Fibroblast of mammary gland (primary cell): ENCODE data around the gene GBX2.

Source experiments
- DNase-seq: peaks from one replicate; pipeline ENCODE4 v3.0.0-alpha.2; 2010; ENCODE audit warnings: low read depth
- H3K4me3 ChIP-seq: 2 replicates; pipeline ENCODE4 v1.5.1; 2011; ENCODE audit warnings: low read depth, mild to moderate bottlenecking, low read length, moderate library complexity; ENCODE audit not compliant: control insufficient read depth
- CTCF ChIP-seq: conservative IDR thresholded peaks from 2 replicates; pipeline ENCODE4 v1.5.1; 2011; ENCODE audit warnings: low read depth, low read length, inconsistent platforms; ENCODE audit not compliant: control insufficient read depth, insufficient read depth

Gene GBX2

GRCh38 chr2:236120141-236120601 is 48.0 kb downstream of the GBX2 start:
- H3K4me3 ChIP-seq, result no peak overlapping the region
- no peak for DNase-seq
- TF ChIP-seq CTCF, result no peak

- H3K4me3 ChIP-seq, result no peak overlapping the region
- no peak for TF ChIP-seq CTCF
- DNase-seq, result no peak
Measured at GRCh38 chr2:236119476-236119875, 48.7 kb downstream of the GBX2 start.

GRCh38 chr2:236119003-236119402 is 49.2 kb downstream of the GBX2 start:
- DNase-seq, result no peak

GRCh38 chr2:236117861-236118269 is 50.3 kb downstream of the GBX2 start:
- no peak for DNase-seq
- no peak for TF ChIP-seq CTCF
- no peak overlapping the region for H3K4me3 ChIP-seq

More at GRCh38 chr2:236119003-236119402, 49.2 kb downstream of the GBX2 start:
- no peak overlapping the region for H3K4me3 ChIP-seq
- TF ChIP-seq CTCF, result no peak

- TF ChIP-seq CTCF, result no peak
- no peak overlapping the region for H3K4me3 ChIP-seq
- DNase-seq, result peak; percentile 7
Measured at GRCh38 chr2:236117401-236117800, 50.8 kb downstream of the GBX2 start.
